22Rv1 (cell line): ENCODE results near the gene SLC35E1.

ENCODE experiments used
- ZFX ChIP-seq: fragments of 450-650 bp; IDR thresholded peaks from 2 replicates; pipeline ENCODE4 v1.6.1; 2017; ENCODE audit warnings: antibody characterized with exemption, borderline replicate concordance
- TF ChIP-seq, protein P1 (sequence below): fragments of 450-650 bp; IDR thresholded peaks from 2 replicates; pipeline ENCODE4 v1.5.1; 2017; ENCODE audit warnings: mild to moderate bottlenecking

DNA sequence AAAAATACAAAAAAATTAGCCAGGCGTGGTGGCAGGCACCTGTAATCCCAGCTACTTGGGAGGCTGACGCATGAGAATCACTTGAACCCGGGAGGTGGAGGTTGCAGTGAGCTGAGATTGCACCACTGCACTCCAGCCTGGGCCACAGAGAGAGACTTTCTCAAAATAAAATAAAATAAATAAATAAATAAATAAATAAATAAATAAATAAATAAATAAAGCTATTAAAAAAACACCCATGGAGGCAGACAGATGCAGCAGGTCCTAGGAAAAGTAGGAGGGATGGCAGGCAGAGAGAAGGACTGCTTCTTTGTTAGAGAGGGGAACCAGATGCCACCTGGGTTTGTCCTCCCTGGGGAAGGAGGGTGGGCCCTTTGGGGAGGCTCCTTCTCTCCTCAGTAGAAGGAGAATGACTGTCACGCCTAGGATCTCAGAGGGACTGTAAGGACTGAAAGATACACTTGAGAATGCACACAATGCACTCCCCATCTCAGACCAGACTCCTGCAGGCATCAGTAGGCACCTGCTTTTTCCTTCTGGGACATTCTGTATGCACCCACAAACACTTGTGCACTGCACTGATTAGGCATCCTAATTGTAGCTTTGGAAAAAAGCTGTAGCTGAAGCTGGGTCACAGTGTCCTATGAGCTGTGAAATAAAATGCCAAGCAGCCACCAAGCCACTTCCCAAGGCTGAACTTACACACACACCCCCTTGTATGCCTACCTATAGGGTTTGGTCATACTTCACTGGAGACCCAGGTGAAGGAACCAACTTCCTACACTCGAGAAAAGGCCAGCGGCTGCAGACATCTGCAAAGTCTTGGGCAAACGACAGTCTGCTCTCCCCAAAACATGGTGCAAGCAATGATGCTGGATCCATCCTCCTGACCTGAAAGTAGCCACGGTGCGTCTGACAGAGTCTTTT is 18.9 kb upstream of the SLC35E1 start:
- TF ChIP-seq, protein P1, sequence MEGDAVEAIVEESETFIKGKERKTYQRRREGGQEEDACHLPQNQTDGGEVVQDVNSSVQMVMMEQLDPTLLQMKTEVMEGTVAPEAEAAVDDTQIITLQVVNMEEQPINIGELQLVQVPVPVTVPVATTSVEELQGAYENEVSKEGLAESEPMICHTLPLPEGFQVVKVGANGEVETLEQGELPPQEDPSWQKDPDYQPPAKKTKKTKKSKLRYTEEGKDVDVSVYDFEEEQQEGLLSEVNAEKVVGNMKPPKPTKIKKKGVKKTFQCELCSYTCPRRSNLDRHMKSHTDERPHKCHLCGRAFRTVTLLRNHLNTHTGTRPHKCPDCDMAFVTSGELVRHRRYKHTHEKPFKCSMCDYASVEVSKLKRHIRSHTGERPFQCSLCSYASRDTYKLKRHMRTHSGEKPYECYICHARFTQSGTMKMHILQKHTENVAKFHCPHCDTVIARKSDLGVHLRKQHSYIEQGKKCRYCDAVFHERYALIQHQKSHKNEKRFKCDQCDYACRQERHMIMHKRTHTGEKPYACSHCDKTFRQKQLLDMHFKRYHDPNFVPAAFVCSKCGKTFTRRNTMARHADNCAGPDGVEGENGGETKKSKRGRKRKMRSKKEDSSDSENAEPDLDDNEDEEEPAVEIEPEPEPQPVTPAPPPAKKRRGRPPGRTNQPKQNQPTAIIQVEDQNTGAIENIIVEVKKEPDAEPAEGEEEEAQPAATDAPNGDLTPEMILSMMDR = no peak
- no peak for TF ChIP-seq ZFX
